ENCODE data around the gene KHDC4.

DNA sequence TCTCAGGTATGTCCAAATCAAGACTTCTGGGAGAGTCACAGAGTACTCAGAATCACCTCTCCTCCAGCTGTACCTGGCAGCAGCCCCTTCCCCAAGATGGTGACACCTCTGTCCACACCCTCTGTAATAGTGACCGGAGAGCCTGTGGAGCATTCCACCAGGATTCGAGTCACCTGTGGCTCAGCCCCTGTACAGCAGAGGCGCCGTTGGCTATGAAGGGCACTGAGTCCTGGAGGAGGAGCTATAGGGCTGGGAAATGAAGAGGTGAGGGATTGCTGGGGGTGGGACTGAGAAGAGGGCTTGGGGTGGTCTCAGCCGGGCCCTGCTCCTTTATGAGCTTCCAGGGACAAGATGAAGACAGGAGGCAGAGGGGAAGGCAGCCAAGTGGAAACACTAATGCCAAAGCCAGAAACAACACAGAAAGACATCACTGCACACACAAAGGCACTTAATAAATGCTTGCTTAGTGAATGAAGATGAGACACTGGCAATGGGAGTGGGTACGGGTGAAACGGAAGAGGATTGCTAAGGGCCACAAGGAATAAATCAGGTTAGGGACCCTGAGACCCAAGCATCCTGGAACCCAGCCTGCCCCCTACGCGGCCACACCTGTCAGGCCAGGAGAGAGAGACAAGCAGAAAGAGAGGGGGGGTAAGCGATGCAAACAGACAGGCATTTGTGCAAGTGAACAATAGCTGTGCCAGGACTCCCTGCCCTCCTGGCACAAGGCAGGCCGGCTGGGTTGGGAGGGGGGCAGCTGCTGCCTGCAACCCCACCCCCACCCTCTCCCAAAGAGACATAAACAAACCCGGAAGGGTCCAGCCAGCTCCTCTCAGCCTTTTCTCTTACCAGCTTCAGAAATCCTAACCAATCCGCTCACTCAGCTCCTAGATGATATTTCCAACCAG is 40.2 kb upstream of the KHDC4 start:
- TF ChIP-seq, protein P1, sequence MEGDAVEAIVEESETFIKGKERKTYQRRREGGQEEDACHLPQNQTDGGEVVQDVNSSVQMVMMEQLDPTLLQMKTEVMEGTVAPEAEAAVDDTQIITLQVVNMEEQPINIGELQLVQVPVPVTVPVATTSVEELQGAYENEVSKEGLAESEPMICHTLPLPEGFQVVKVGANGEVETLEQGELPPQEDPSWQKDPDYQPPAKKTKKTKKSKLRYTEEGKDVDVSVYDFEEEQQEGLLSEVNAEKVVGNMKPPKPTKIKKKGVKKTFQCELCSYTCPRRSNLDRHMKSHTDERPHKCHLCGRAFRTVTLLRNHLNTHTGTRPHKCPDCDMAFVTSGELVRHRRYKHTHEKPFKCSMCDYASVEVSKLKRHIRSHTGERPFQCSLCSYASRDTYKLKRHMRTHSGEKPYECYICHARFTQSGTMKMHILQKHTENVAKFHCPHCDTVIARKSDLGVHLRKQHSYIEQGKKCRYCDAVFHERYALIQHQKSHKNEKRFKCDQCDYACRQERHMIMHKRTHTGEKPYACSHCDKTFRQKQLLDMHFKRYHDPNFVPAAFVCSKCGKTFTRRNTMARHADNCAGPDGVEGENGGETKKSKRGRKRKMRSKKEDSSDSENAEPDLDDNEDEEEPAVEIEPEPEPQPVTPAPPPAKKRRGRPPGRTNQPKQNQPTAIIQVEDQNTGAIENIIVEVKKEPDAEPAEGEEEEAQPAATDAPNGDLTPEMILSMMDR (conservative IDR thresholded peaks at IDR 0.05): no peak
- no peak for TF ChIP-seq EZH2 (IDR thresholded peaks at IDR 0.05; ENCODE audit: low read depth)

Data from PC-9 (cell line).